Upper lobe of left lung (tissue), 6 donors: ENCODE results near the gene PPP1R13B. TPM values are rescaled to one million over a fixed set of nuclear protein-coding genes. Genes with fewer than 3 reads are reported as not detected.
A peak's percentile ranks its signal among the peaks of the same experiment; 100 is the strongest.

Experiments
- ATAC-seq, 2 donors: fragments of 200-7000 bp; cut with Tn5 transposase; one replicate each; pipeline ENCODE4 v1.9.1; 2022; ENCODE audit warnings: mild to moderate bottlenecking in 2 of 2, moderate library complexity in 2 of 2; ENCODE audit not compliant: low FRiP score in 2 of 2
- DNase-seq, 2 donors: peaks; one replicate each; pipeline ENCODE4 v3.0.0-alpha.2; 2019 to 2020
- H3K27ac ChIP-seq, 4 donors: fragments of 200-600 bp; sonication (generic); one replicate each; pipeline ENCODE4 v1.5.1; 2016 to 2019
- H3K27me3 ChIP-seq, 4 donors: fragments of 200-600 bp; sonication (generic); one replicate each; pipeline ENCODE4 v1.5.1; 2017 to 2019
- H3K36me3 ChIP-seq, 4 donors: fragments of 200-600 bp; sonication (generic); one replicate each; pipeline ENCODE4 v1.5.1; 2016 to 2019
- H3K4me1 ChIP-seq, 4 donors: fragments of 200-600 bp; sonication (generic); one replicate each; pipeline ENCODE4 v1.5.1; 2018 to 2019
- H3K4me3 ChIP-seq, 4 donors: fragments of 200-600 bp; sonication (generic); one replicate each; pipeline ENCODE4 v1.5.1; 2017 to 2019; ENCODE audit warnings: mild to moderate bottlenecking in 2 of 4, moderate library complexity in 1 of 4
- H3K9me3 ChIP-seq, 4 donors: fragments of 200-600 bp; sonication (generic); one replicate each; pipeline ENCODE4 v1.5.1; 2018 to 2019
- CTCF ChIP-seq, 6 experiments: fragments of 450-650 bp in 4 of 6; fragments of 200-600 bp in 2 of 6; sonication (generic) in 2 of 6; IDR thresholded peaks; one replicate each; pipeline ENCODE4 v1.5.1; 2016 to 2019; ENCODE audit warnings: antibody characterized with exemption in 6 of 6
- EP300 ChIP-seq, 4 donors: sonication (generic); formaldehyde crosslinking; IDR thresholded peaks; one replicate each; pipeline ENCODE4 v1.5.1; 2017; ENCODE audit warnings: antibody characterized with exemption in 4 of 4, control low read depth in 2 of 4
- POLR2A ChIP-seq, 4 donors: fragments of 450-650 bp; IDR thresholded peaks; one replicate each; pipeline ENCODE4 v1.5.1; 2016 to 2017; ENCODE audit warnings: antibody characterized with exemption in 4 of 4, mild to moderate bottlenecking in 2 of 4
- POLR2AphosphoS5 ChIP-seq, 2 donors: sonication (generic); formaldehyde crosslinking; IDR thresholded peaks; one replicate each; pipeline ENCODE4 v1.5.1; 2017; ENCODE audit warnings: antibody characterized with exemption in 2 of 2
- WGBS, 2 donors: methylation state at CpG; one replicate each; pipeline ENCODE4 v1.1.5; 2017 to 2018; 5-methylcytosine and 5-hydroxymethylcytosine counted together
- total RNA-seq, 6 donors: library from RNA; depleted of rRNA in 4 of 6; stranded (reverse); fragments of >200 nt in 4 of 6; gene quantifications; one replicate each; pipeline versions ENCODE4 v1.1.0 to v1.2.1, GENCODE V29; 2016 to 2021
- donor health status: DM: no; HTN: no; CAD: no; lungs with moderate emphysema.
- donor health status: DM: no; HTN: yes; CAD: no; lungs with severe emphysema.

The PPP1R13B gene
- total RNA-seq, 6 donors from 2014 or later: 37.0 to 117 (median 71.1) TPM

GRCh38 chr14:103870891-103871595 lies 23.7 kb upstream of the PPP1R13B start:
- DNase-seq: no peak
- peaks cover 23 to 56% (median 33%) of the 10 kb centered on the region in 4 donors for H3K4me1 ChIP-seq
- TF ChIP-seq EP300 (IDR thresholded peaks at IDR 0.05): no peak
- no peak for TF ChIP-seq POLR2AphosphoS5 (IDR thresholded peaks at IDR 0.05)
- TF ChIP-seq CTCF (IDR thresholded peaks at IDR 0.05): no peak
- no peak for TF ChIP-seq POLR2A (IDR thresholded peaks at IDR 0.05)
- H3K9me3 ChIP-seq: no peaks in the 10 kb centered on the region
- no peak for ATAC-seq
- H3K36me3 ChIP-seq: no peaks in the 10 kb centered on the region
- peak overlapping the region in 1 of 4 donors; percentile 43 for H3K4me3 ChIP-seq
- no peaks in the 10 kb centered on the region for H3K27me3 ChIP-seq
- H3K27ac ChIP-seq: peak overlapping the region; percentile 69 to 84 (median 79)
- WGBS, 2 donors: 76 to 85% methylated on average over 7 to 8 of the region's 8 CpGs

- WGBS, 2 donors: 95 to 99% methylated on average over 6 to 9 of the region's 9 CpGs
- no peaks in the 10 kb centered on the region for H3K9me3 ChIP-seq
- no peaks in the 10 kb centered on the region for H3K27me3 ChIP-seq
- no peak for TF ChIP-seq EP300 (IDR thresholded peaks at IDR 0.05)
- TF ChIP-seq POLR2AphosphoS5 (IDR thresholded peaks at IDR 0.05): no peak
- TF ChIP-seq CTCF (IDR thresholded peaks at IDR 0.05): no peak
- H3K27ac ChIP-seq: peak overlapping the region in 2 of 4 donors; percentile 25 to 48
- H3K4me3 ChIP-seq: no peak overlapping the region
- H3K36me3 ChIP-seq: no peaks in the 10 kb centered on the region
- DNase-seq (no peak), ATAC-seq (no peak)
- peaks cover 23 to 56% (median 33%) of the 10 kb centered on the region in 4 donors for H3K4me1 ChIP-seq
Measured at GRCh38 chr14:103870144-103870876, 22.9 kb upstream of the PPP1R13B start.

- Histone ChIP-seq H3K27me3 (no peaks in the 10 kb centered on the region), H3K36me3 (no peaks in the 10 kb centered on the region), H3K4me3 (no peak overlapping the region), H3K4me1 (peaks cover 23 to 56% (median 33%) of the 10 kb centered on the region in 4 donors), H3K27ac (peak overlapping the region in 2 of 4 donors; percentile 25 to 48), H3K9me3 (no peaks in the 10 kb centered on the region)
- ATAC-seq: no peak
- TF ChIP-seq CTCF (IDR thresholded peaks at IDR 0.05) (no peak), POLR2AphosphoS5 (IDR thresholded peaks at IDR 0.05) (no peak), POLR2A (IDR thresholded peaks at IDR 0.05) (no peak), EP300 (IDR thresholded peaks at IDR 0.05) (no peak)
- peak in 1 of 2 donors; percentile 47 for DNase-seq
- 77 to 85% methylated on average over 13 to 14 of the region's 14 CpGs for WGBS, 2 donors
Measured at GRCh38 chr14:103869406-103870143, 22.2 kb upstream of the PPP1R13B start.

GRCh38 chr14:103868242-103868897 lies 21.0 kb upstream of the PPP1R13B start:
- ATAC-seq (no peak), DNase-seq (no peak)
- peak overlapping the region; percentile 52 to 68 (median 62) for H3K27ac ChIP-seq
- no peaks in the 10 kb centered on the region for H3K9me3 ChIP-seq
- H3K36me3 ChIP-seq: no peaks in the 10 kb centered on the region
- peaks cover 22 to 50% (median 31%) of the 10 kb centered on the region in 4 donors for H3K4me1 ChIP-seq
- H3K4me3 ChIP-seq: no peak overlapping the region
- H3K27me3 ChIP-seq: no peaks in the 10 kb centered on the region
- 91 to 95% methylated on average over 5 to 10 of the region's 10 CpGs for WGBS, 2 donors
- no peak for TF ChIP-seq POLR2AphosphoS5 (IDR thresholded peaks at IDR 0.05)
- no peak for TF ChIP-seq EP300 (IDR thresholded peaks at IDR 0.05)
- no peak for TF ChIP-seq CTCF (IDR thresholded peaks at IDR 0.05)
